K562 (cell line): ENCODE measurements around the gene ZKSCAN4. TPM values are rescaled to one million over a fixed set of nuclear protein-coding genes. Genes with fewer than 3 reads are reported as not detected.
A peak's percentile ranks its signal among the peaks of the same experiment; 100 is the strongest.

Experiments
- ATAC-seq: fragments of 200-7000 bp; cut with Tn5 transposase; 3 replicates; pipeline ENCODE4 v1.9.1; 2020; ENCODE audit warnings: moderate library complexity
- BruUV-seq: library from RNA; stranded (reverse); fragments of 400-500 nt; replicated peaks from 2 replicates; lab custom pipeline; 2021; lab: Mats Ljungman, UMichigan
- CTCF ChIA-PET: fragments of 300-600 bp; formaldehyde crosslinking; extraction: SDS; loops from one replicate; lab custom pipeline; 2021; ENCODE audit warnings: low intra/inter-chr PET ratio; lab: Yijun Ruan, JAX
- POLR2A ChIA-PET: fragments of 300-600, 350-650 bp; sonication (Branson Sonifier 250); formaldehyde crosslinking; extraction: SDS; loops from one replicate; lab custom pipeline; 2021; ENCODE audit warnings: antibody characterized with exemption, inconsistent platforms; lab: Yijun Ruan, JAX
- DNase-seq, 4 experiments: peaks; one replicate each; pipeline versions ENCODE4 v3.0.0 to v3.0.0-alpha.2; 2011 to 2018; ENCODE audit warnings: low spot score in 3 of 4, mixed read lengths in 3 of 4; ENCODE audit errors: extremely low read depth in 1 of 4
- FAIRE-seq: peaks from 2 replicates; lab custom pipeline; 2011; peaks lifted over from hg19 to GRCh38; lab: Jason Lieb, UNC
- H2AFZ ChIP-seq: 2 replicates; pipeline ENCODE4 v1.6.0; 2011; ENCODE audit warnings: low read depth, low read length, control low read depth, inconsistent platforms
- H3K27ac ChIP-seq: fragments of 200-600 bp; 3 replicates; pipeline ENCODE4 v1.8.0; 2011; ENCODE audit warnings: low read depth, mild to moderate bottlenecking, control low read depth, inconsistent platforms, low read length, moderate library complexity, mixed read lengths; ENCODE audit errors: extremely low read depth
- H3K27me3 ChIP-seq, 2 experiments: fragments of 300-600 bp in 1 of 2; 2 replicates in 1 of 2; 3 replicates in 1 of 2; pipeline versions ENCODE4 v1.6.0 to v1.8.0; 2011; ENCODE audit warnings: inconsistent platforms in 2 of 2, low read length in 2 of 2, mild to moderate bottlenecking in 1 of 2, mixed read lengths in 1 of 2, moderate library complexity in 1 of 2; ENCODE audit not compliant: control insufficient read depth in 2 of 2, insufficient read depth in 2 of 2
- H3K36me3 ChIP-seq: fragments of 300-600 bp; 3 replicates; pipeline ENCODE4 v1.8.0; 2011; ENCODE audit warnings: mild to moderate bottlenecking, low read length, inconsistent platforms; ENCODE audit not compliant: control insufficient read depth, insufficient read depth
- H3K4me1 ChIP-seq, 2 experiments: fragments of 200-600 bp in 1 of 2; replicated peaks in 1 of 2; 2 replicates in 1 of 2; 3 replicates in 1 of 2; pipeline versions ENCODE4 v1.5.1 to v1.8.0; 2011; ENCODE audit warnings: inconsistent platforms in 2 of 2, low read length in 2 of 2, mild to moderate bottlenecking in 1 of 2, mixed read lengths in 1 of 2, moderate library complexity in 1 of 2; ENCODE audit not compliant: control insufficient read depth in 2 of 2, insufficient read depth in 2 of 2
- H3K4me2 ChIP-seq: 2 replicates; pipeline ENCODE4 v1.6.1; 2011; ENCODE audit warnings: low read length, control low read depth, inconsistent platforms, mixed read lengths; ENCODE audit not compliant: insufficient read depth
- H3K4me3 ChIP-seq: fragments of 200-600 bp; sonication (generic), shearing (Covaris generic); 2 replicates; pipeline ENCODE4 v1.5.1; 2016; ENCODE audit warnings: control low read depth, inconsistent platforms
- H3K79me2 ChIP-seq: fragments of 200-600 bp; 3 replicates; pipeline ENCODE4 v1.8.0; 2011; ENCODE audit warnings: low read length, inconsistent platforms; ENCODE audit not compliant: control insufficient read depth, insufficient read depth
- H3K9ac ChIP-seq, 2 experiments: 2 replicates each; pipeline versions ENCODE4 v1.6.0 to v1.6.1; 2011; ENCODE audit warnings: low read depth in 2 of 2, low read length in 2 of 2, control low read depth in 1 of 2, inconsistent platforms in 1 of 2, mild to moderate bottlenecking in 1 of 2, mixed read lengths in 1 of 2; ENCODE audit not compliant: insufficient read depth in 1 of 2
- H3K9me1 ChIP-seq: one replicate; pipeline ENCODE4 v1.6.0; 2011; ENCODE audit warnings: inconsistent platforms, mild to moderate bottlenecking, low read length, moderate library complexity; ENCODE audit not compliant: control insufficient read depth, insufficient read depth
- H3K9me3 ChIP-seq: replicated peaks from 2 replicates; pipeline ENCODE4 v1.5.1; 2011; ENCODE audit warnings: low read depth, low read length, inconsistent platforms; ENCODE audit not compliant: control insufficient read depth, insufficient read depth
- H4K20me1 ChIP-seq: replicated peaks from 2 replicates; pipeline ENCODE4 v1.6.1; 2011; ENCODE audit warnings: low read length, inconsistent platforms, mixed read lengths; ENCODE audit not compliant: control insufficient read depth, insufficient read depth
- BCL6 ChIP-seq: fragments of 250-450 bp; sonication (Bioruptor Pico); IDR thresholded peaks from 2 replicates; pipeline ENCODE4 v1.4.0; 2020
- MAFG ChIP-seq: fragments of 450-650 bp; conservative IDR thresholded peaks from 2 replicates; pipeline ENCODE4 v1.6.1; 2016; ENCODE audit warnings: missing genetic modification characterization, missing compliant biosample characterization
- MECOM ChIP-seq: fragments of 250-450 bp; sonication (Bioruptor Pico); IDR thresholded peaks from 2 replicates; pipeline ENCODE4 v1.8.0; 2022; ENCODE audit warnings: inconsistent platforms
- PKNOX1 ChIP-seq: fragments of 450-650 bp; IDR thresholded peaks from 2 replicates; pipeline ENCODE4 v1.6.1; 2016
- PRPF4 ChIP-seq: fragments of 200-400 bp; formaldehyde crosslinking; IDR thresholded peaks from one replicate; pipeline ENCODE4 v1.6.1; 2017; ENCODE audit warnings: low read length, low read depth, mild to moderate bottlenecking; ENCODE audit not compliant: insufficient read depth, poor library complexity, severe bottlenecking
- RBM34 ChIP-seq: fragments of 200-400 bp; formaldehyde crosslinking; IDR thresholded peaks from 2 replicates; pipeline ENCODE4 v1.6.1; 2018; ENCODE audit warnings: low read length, borderline replicate concordance; ENCODE audit not compliant: insufficient read depth
- RUNX1 ChIP-seq: sonication (generic); IDR thresholded peaks from 2 replicates; pipeline ENCODE4 v1.6.1; 2016; ENCODE audit warnings: antibody characterized with exemption, low read depth
- SP1 ChIP-seq: sonication (generic); formaldehyde crosslinking; IDR thresholded peaks from 2 replicates; pipeline ENCODE4 v1.8.1; 2022; ENCODE audit warnings: mild to moderate bottlenecking, missing genetic modification reagents
- ZNF134 ChIP-seq: fragments of 250-450 bp; sonication (Bioruptor Pico); conservative IDR thresholded peaks from 2 replicates; pipeline ENCODE4 v1.4.0; 2020
- WGBS: fragments of 100-300 bp; shearing (Covaris generic); methylation state at CpG from one replicate; pipeline ENCODE4 v1.1.6; 2016; ENCODE audit warnings: low coverage, mixed read lengths; ENCODE audit not compliant: insufficient coverage; ENCODE audit errors: missing lambda C conversion rate; 5-methylcytosine and 5-hydroxymethylcytosine counted together
- in situ Hi-C: fragments of 300-500 bp; cut with MboI; formaldehyde crosslinking; loops from 4 replicates; pipeline ENCODE4 v1.15.0; 2018; ENCODE audit warnings: inconsistent platforms, mixed read lengths
- intact Hi-C: fragments of 100-400 bp; cut with micrococcal nuclease; formaldehyde crosslinking; loops from 2 replicates; pipeline ENCODE4 v1.14.2; 2022
- polyA plus RNA-seq, 8 experiments: library from polyadenylated mRNA; depleted of rRNA in 4 of 8; stranded (reverse) in 5 of 8; unstranded in 3 of 8; fragments of >200 nt; fragmentation: Nextera tagmentation in 2 of 8; fragmentation: Illumina TruSeq in 1 of 8; extraction: Ambion mirVana in 2 of 8; extraction: Trizol in 1 of 8; gene quantifications; 2 replicates each; pipeline versions ENCODE4 v1.2.1 to v1.2.3, GENCODE V29; 2011 to 2014; ENCODE audit warnings: inconsistent platforms in 1 of 8, missing spikeins in 1 of 8
- total RNA-seq, 7 experiments: library from RNA; depleted of rRNA in 6 of 7; stranded (reverse); fragments of >200 nt in 6 of 7; fragmentation: Illumina TruSeq in 2 of 7; extraction: Trizol in 2 of 7; gene quantifications; 2 replicates each; pipeline versions ENCODE4 v1.2.1 to v1.2.3, GENCODE V29; 2011 to 2021; ENCODE audit warnings: low replicate concordance in 1 of 7
- TF ChIP-seq, protein P1 (sequence below): fragments of 250-450 bp; sonication (Bioruptor Pico); IDR thresholded peaks from 2 replicates; pipeline ENCODE4 v1.4.0; 2020; ENCODE audit warnings: mild to moderate bottlenecking, moderate library complexity, borderline replicate concordance
- TF ChIP-seq, protein P2 (sequence below): fragments of 450-650 bp; formaldehyde crosslinking; IDR thresholded peaks from 2 replicates; pipeline ENCODE4 v1.4.0; 2022; ENCODE audit warnings: mild to moderate bottlenecking, moderate library complexity

Gene ZKSCAN4
- total and polyA plus RNA-seq, 9 of the 15 experiments (the other 6 are each of a cell fraction or from before 2014, with no cell fraction given), result 1.2 to 5.3 (median 4.7) TPM

DNA sequence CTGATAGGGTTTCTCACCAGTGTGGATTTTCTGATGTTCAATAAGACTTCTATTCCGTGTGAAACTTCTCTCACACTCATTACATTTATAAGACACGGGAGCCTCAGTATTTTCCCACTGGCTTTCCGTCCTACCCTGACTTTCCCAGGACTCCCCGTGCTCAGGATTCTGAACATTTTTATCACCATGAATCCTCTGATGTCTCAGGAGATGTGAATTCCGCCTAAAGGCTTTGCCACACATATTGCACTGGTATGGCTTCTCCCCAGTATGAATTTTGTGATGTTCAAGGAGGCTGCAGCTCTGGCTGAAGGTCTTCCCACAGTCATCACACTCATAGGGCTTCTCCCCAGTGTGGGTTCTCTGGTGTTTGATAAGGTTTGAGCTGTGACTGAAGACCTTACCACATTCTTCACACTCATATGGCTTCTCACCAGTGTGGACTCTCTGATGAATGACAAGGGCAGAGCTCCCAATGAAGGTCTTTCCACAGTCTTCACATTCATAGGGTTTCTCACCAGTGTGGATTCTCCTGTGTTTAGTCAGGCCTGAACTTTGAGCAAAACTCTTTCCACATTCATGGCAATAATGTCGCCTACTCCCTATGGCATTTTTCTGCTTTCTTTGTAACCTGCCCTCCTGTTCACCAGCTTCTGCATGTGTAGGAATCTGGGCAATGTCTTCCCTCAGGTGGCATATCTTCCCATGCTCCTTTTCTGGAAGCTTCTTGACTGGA lies 6.7 kb downstream of the ZKSCAN4 start:
- no TSS peak for BruUV-seq
- intact Hi-C loops, result no loop called here
- CTCF ChIA-PET, result no interaction called here

GRCh38 chr6:28243946-28244345 lies 8.1 kb downstream of the ZKSCAN4 start:
- Histone ChIP-seq H3K9me1 (no peaks in the 10 kb centered on the region), H3K79me2 (no peaks in the 10 kb centered on the region), H2AFZ (no peak overlapping the region), H3K27ac (no peak overlapping the region), H3K4me3 (no peak overlapping the region), H3K4me2 (no peak overlapping the region), H3K36me3 (peaks cover 41% of the 10 kb centered on the region; the same call in 2 of the 3 replicates), H3K4me1 (no peaks in the 10 kb centered on the region), H4K20me1 (no peaks in the 10 kb centered on the region), H3K9me3 (no peaks in the 10 kb centered on the region), H3K27me3 (no peaks in the 10 kb centered on the region), H3K9ac (no peak overlapping the region)
- BruUV-seq, result no TSS peak
- no peak for FAIRE-seq
- intact Hi-C loops, result no loop called here
- no peak for DNase-seq
- 90% methylated on average over 3 of the region's 3 CpGs for WGBS
- in situ Hi-C loops, result no loop called here
- CTCF ChIA-PET, result no interaction called here
- no peak for ATAC-seq
- POLR2A ChIA-PET, result no interaction called here
- TF ChIP-seq, protein P1, sequence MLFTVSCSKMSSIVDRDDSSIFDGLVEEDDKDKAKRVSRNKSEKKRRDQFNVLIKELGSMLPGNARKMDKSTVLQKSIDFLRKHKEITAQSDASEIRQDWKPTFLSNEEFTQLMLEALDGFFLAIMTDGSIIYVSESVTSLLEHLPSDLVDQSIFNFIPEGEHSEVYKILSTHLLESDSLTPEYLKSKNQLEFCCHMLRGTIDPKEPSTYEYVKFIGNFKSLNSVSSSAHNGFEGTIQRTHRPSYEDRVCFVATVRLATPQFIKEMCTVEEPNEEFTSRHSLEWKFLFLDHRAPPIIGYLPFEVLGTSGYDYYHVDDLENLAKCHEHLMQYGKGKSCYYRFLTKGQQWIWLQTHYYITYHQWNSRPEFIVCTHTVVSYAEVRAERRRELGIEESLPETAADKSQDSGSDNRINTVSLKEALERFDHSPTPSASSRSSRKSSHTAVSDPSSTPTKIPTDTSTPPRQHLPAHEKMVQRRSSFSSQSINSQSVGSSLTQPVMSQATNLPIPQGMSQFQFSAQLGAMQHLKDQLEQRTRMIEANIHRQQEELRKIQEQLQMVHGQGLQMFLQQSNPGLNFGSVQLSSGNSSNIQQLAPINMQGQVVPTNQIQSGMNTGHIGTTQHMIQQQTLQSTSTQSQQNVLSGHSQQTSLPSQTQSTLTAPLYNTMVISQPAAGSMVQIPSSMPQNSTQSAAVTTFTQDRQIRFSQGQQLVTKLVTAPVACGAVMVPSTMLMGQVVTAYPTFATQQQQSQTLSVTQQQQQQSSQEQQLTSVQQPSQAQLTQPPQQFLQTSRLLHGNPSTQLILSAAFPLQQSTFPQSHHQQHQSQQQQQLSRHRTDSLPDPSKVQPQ (CRISPR knock-in tag), result no peak
- 0 out of 2 replicates have a peak, but pooled peaks have one; percentile 5 for TF ChIP-seq MAFG
- no peak for TF ChIP-seq ZNF134
- no peak for TF ChIP-seq PRPF4
- TF ChIP-seq RBM34, result no peak
- TF ChIP-seq BCL6 (CRISPR knock-in tag), result no peak
- TF ChIP-seq MECOM (CRISPR knock-in tag), result no peak
- no peak for TF ChIP-seq PKNOX1
- no peak for TF ChIP-seq SP1 (CRISPR knock-in tag)

More for the DNA sequence above, 6.7 kb downstream of the ZKSCAN4 start:
- POLR2A ChIA-PET, result interaction anchor here (0.6 to 1.7 kb wide), 5 partner anchors 8 to 204 kb away, joined by 3 to 11 read pairs (median 4); partner anchors contain the start of genes PGBD1 and ZSCAN26
- Histone ChIP-seq H2AFZ (no peak overlapping the region), H3K9me3 (no peaks in the 10 kb centered on the region), H3K79me2 (no peaks in the 10 kb centered on the region), H3K4me3 (no peak overlapping the region), H4K20me1 (no peaks in the 10 kb centered on the region), H3K27ac (no peak overlapping the region), H3K4me1 (no peaks in the 10 kb centered on the region), H3K36me3 (peaks cover 46% of the 10 kb centered on the region; the same call in 2 of the 3 replicates), H3K27me3 (no peaks in the 10 kb centered on the region), H3K9me1 (no peaks in the 10 kb centered on the region), H3K4me2 (no peak overlapping the region), H3K9ac (no peak overlapping the region)
- in situ Hi-C loops, result no loop called here
- WGBS, result 69% methylated on average over 6 of the region's 6 CpGs
- FAIRE-seq (no peak), DNase-seq (no peak), ATAC-seq (no peak)
- no peak for TF ChIP-seq RUNX1
- TF ChIP-seq, protein P2, sequence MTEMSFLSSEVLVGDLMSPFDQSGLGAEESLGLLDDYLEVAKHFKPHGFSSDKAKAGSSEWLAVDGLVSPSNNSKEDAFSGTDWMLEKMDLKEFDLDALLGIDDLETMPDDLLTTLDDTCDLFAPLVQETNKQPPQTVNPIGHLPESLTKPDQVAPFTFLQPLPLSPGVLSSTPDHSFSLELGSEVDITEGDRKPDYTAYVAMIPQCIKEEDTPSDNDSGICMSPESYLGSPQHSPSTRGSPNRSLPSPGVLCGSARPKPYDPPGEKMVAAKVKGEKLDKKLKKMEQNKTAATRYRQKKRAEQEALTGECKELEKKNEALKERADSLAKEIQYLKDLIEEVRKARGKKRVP (CRISPR knock-in tag), result no peak
